Natural killer cell treated with Interleukin-12 subunit alpha and Interleukin-12 subunit beta and Interleukin-15 and Interleukin-18, amount 100 ng/mL, for 72 hours (primary cell): ENCODE data around the gene ASPM. TPM values are rescaled to one million over a fixed set of nuclear protein-coding genes. Genes with fewer than 3 reads are reported as not detected.
"Not testable (repeated sequence)": the region's sequence is repeated elsewhere in the genome, so short reads cannot be mapped to it uniquely, and the experiment has no call there.

Source experiments
- ATAC-seq, 2 donors: fragments of 150-1000 bp; cut with Tn5 transposase in 1 of 2; sonication (Bioruptor Pico), chemical (Tn5 transposase) in 1 of 2; 2 replicates each; pipeline ENCODE4 v1.10.0; 2021
- DNase-seq: peaks from one replicate; pipeline ENCODE4 v3.0.0; 2022; ENCODE audit warnings: low spot score
- H3K27ac Mint-ChIP-seq, 2 donors: 1 replicate in 1 of 2; 2 replicates in 1 of 2; pipeline ENCODE4 v1.8.0; 2022; ENCODE audit warnings: mixed read lengths in 2 of 2, mild to moderate bottlenecking in 1 of 2, moderate library complexity in 1 of 2
- H3K27me3 Mint-ChIP-seq, 2 donors: 1 replicate in 1 of 2; 2 replicates in 1 of 2; pipeline ENCODE4 v1.8.0; 2022; ENCODE audit warnings: mixed read lengths in 2 of 2
- H3K36me3 Mint-ChIP-seq: one replicate; pipeline ENCODE4 v1.8.0; 2022; ENCODE audit warnings: mixed read lengths
- H3K4me1 Mint-ChIP-seq, 2 donors: 1 replicate in 1 of 2; 2 replicates in 1 of 2; pipeline ENCODE4 v1.8.0; 2022; ENCODE audit warnings: low read depth in 2 of 2, mixed read lengths in 2 of 2, mild to moderate bottlenecking in 1 of 2
- H3K4me3 Mint-ChIP-seq: one replicate; pipeline ENCODE4 v1.8.0; 2022; ENCODE audit warnings: mixed read lengths
- H3K9me3 Mint-ChIP-seq: 2 replicates; pipeline ENCODE4 v1.8.0; 2022; ENCODE audit warnings: mixed read lengths
- total RNA-seq, 2 donors: library from RNA; stranded (reverse); gene quantifications; one replicate each; pipeline ENCODE4 v1.2.3, GENCODE V29; 2022

Gene ASPM
- total RNA-seq, 2 donors from 2014 or later: 17.6 to 40.7 TPM

GRCh38 chr1:197127246-197127912, 19.1 kb downstream of the ASPM start:
- no peak overlapping the region for H3K4me3 Mint-ChIP-seq

GRCh38 chr1:197126691-197127090, 19.8 kb downstream of the ASPM start:
- H3K4me1 Mint-ChIP-seq: no peaks in the 10 kb centered on the region
- no peak overlapping the region for H3K4me3 Mint-ChIP-seq
- peaks cover 5% of the 10 kb centered on the region for H3K36me3 Mint-ChIP-seq
- ATAC-seq (no peak), DNase-seq (no peak)
- H3K27me3 Mint-ChIP-seq: no peaks in the 10 kb centered on the region
- no peaks in the 10 kb centered on the region for H3K9me3 Mint-ChIP-seq
- H3K27ac Mint-ChIP-seq: no peak overlapping the region

More at GRCh38 chr1:197127246-197127912, 19.1 kb downstream of the ASPM start:
- no peak for DNase-seq
- Mint-ChIP-seq H3K27me3 (no peaks in the 10 kb centered on the region), H3K36me3 (peaks cover 5% of the 10 kb centered on the region), H3K9me3 (no peaks in the 10 kb centered on the region), H3K4me1 (no peaks in the 10 kb centered on the region), H3K27ac (no peak overlapping the region)
- ATAC-seq: no peak

GRCh38 chr1:197124376-197124775, 22.1 kb downstream of the ASPM start:
- H3K27ac Mint-ChIP-seq: no peak overlapping the region
- H3K4me1 Mint-ChIP-seq: no peaks in the 10 kb centered on the region
- H3K27me3 Mint-ChIP-seq: no peaks in the 10 kb centered on the region
- ATAC-seq (no peak), DNase-seq (no peak)
- no peak overlapping the region for H3K4me3 Mint-ChIP-seq
- H3K9me3 Mint-ChIP-seq: no peaks in the 10 kb centered on the region
- H3K36me3 Mint-ChIP-seq: peaks cover under 1% of the 10 kb centered on the region

GRCh38 chr1:197116156-197116555, 30.3 kb downstream of the ASPM start:
- H3K9me3 Mint-ChIP-seq: no peaks in the 10 kb centered on the region
- H3K4me3 Mint-ChIP-seq: no peak overlapping the region
- no peak overlapping the region for H3K27ac Mint-ChIP-seq

GRCh38 chr1:197106869-197107268, 39.6 kb downstream of the ASPM start:
- ATAC-seq: no peak
- Mint-ChIP-seq H3K4me3 (no peak overlapping the region), H3K36me3 (peaks cover 6% of the 10 kb centered on the region), H3K27ac (no peak overlapping the region), H3K9me3 (no peaks in the 10 kb centered on the region), H3K4me1 (no peaks in the 10 kb centered on the region), H3K27me3 (no peaks in the 10 kb centered on the region)
- DNase-seq: no peak

More at GRCh38 chr1:197116156-197116555, 30.3 kb downstream of the ASPM start:
- H3K4me1 Mint-ChIP-seq: no peaks in the 10 kb centered on the region
- H3K36me3 Mint-ChIP-seq: peaks cover 10% of the 10 kb centered on the region
- ATAC-seq (no peak), DNase-seq (no peak)
- no peaks in the 10 kb centered on the region for H3K27me3 Mint-ChIP-seq

GRCh38 chr1:197103300-197103699, 43.2 kb downstream of the ASPM start:
- DNase-seq: no peak
- Mint-ChIP-seq H3K36me3 (no peaks in the 10 kb centered on the region), H3K4me3 (no peak overlapping the region), H3K27ac (no peak overlapping the region), H3K9me3 (no peaks in the 10 kb centered on the region), H3K27me3 (no peaks in the 10 kb centered on the region), H3K4me1 (no peaks in the 10 kb centered on the region)
- ATAC-seq: no peak

GRCh38 chr1:197101978-197102377, 44.5 kb downstream of the ASPM start:
- Mint-ChIP-seq H3K4me3 (no peak overlapping the region), H3K27ac (no peak overlapping the region), H3K27me3 (no peaks in the 10 kb centered on the region), H3K36me3 (no peaks in the 10 kb centered on the region), H3K4me1 (no peaks in the 10 kb centered on the region), H3K9me3 (no peaks in the 10 kb centered on the region)
- no peak for DNase-seq
- ATAC-seq: no peak

- H3K9me3 Mint-ChIP-seq: no peaks in the 10 kb centered on the region
- no peak overlapping the region for H3K27ac Mint-ChIP-seq
- ATAC-seq (no peak), DNase-seq (no peak)
- H3K36me3 Mint-ChIP-seq: no peaks in the 10 kb centered on the region
- no peaks in the 10 kb centered on the region for H3K4me1 Mint-ChIP-seq
- no peak overlapping the region for H3K4me3 Mint-ChIP-seq
- H3K27me3 Mint-ChIP-seq: no peaks in the 10 kb centered on the region
These were observed 45.8 kb downstream of the ASPM start for GRCh38 chr1:197100677-197101076.

GRCh38 chr1:197099444-197099843, 47.0 kb downstream of the ASPM start:
- H3K9me3 Mint-ChIP-seq: no peaks in the 10 kb centered on the region
- H3K4me3 Mint-ChIP-seq: no peak overlapping the region
- no peaks in the 10 kb centered on the region for H3K27me3 Mint-ChIP-seq
- H3K36me3 Mint-ChIP-seq: no peaks in the 10 kb centered on the region
- ATAC-seq: no peak
- no peak for DNase-seq
- no peak overlapping the region for H3K27ac Mint-ChIP-seq
- no peaks in the 10 kb centered on the region for H3K4me1 Mint-ChIP-seq

- H3K4me1 Mint-ChIP-seq, H3K36me3 Mint-ChIP-seq, ATAC-seq, DNase-seq, H3K27ac Mint-ChIP-seq, H3K4me3 Mint-ChIP-seq, H3K9me3 Mint-ChIP-seq, H3K27me3 Mint-ChIP-seq: not testable (repeated sequence)
These were observed 49.5 kb downstream of the ASPM start for GRCh38 chr1:197096971-197097370.

- Mint-ChIP-seq H3K36me3 (peaks cover 6% of the 10 kb centered on the region), H3K27me3 (no peaks in the 10 kb centered on the region), H3K4me3 (no peak overlapping the region), H3K9me3 (no peaks in the 10 kb centered on the region), H3K4me1 (peaks cover 3 to 5% of the 10 kb centered on the region in 2 donors), H3K27ac (no peak overlapping the region)
- ATAC-seq: no peak
- no peak for DNase-seq
These were observed 50.3 kb downstream of the ASPM start for GRCh38 chr1:197096137-197096536.

GRCh38 chr1:197093226-197093885, 53.1 kb downstream of the ASPM start:
- peaks cover 3 to 5% of the 10 kb centered on the region in 2 donors for H3K4me1 Mint-ChIP-seq
- H3K9me3 Mint-ChIP-seq: no peaks in the 10 kb centered on the region
- no peak for ATAC-seq
- H3K36me3 Mint-ChIP-seq: peaks cover 6% of the 10 kb centered on the region
- no peak overlapping the region for H3K27ac Mint-ChIP-seq
- no peak overlapping the region for H3K4me3 Mint-ChIP-seq
- DNase-seq: no peak
- H3K27me3 Mint-ChIP-seq: no peaks in the 10 kb centered on the region

GRCh38 chr1:197092491-197093023, 53.9 kb downstream of the ASPM start:
- no peak for ATAC-seq
- Mint-ChIP-seq H3K4me1 (peaks cover 3 to 5% of the 10 kb centered on the region in 2 donors), H3K27me3 (no peaks in the 10 kb centered on the region), H3K36me3 (peaks cover 6% of the 10 kb centered on the region), H3K9me3 (no peaks in the 10 kb centered on the region), H3K4me3 (no peak overlapping the region), H3K27ac (no peak overlapping the region)
- no peak for DNase-seq

GRCh38 chr1:197083474-197083873, 63.0 kb downstream of the ASPM start:
- Mint-ChIP-seq H3K9me3 (peaks cover 11% of the 10 kb centered on the region), H3K4me3 (no peak overlapping the region), H3K27me3 (peaks cover 3 to 6% of the 10 kb centered on the region in 2 donors), H3K27ac (no peak overlapping the region), H3K4me1 (no peaks in the 10 kb centered on the region), H3K36me3 (peaks cover 28% of the 10 kb centered on the region)
- no peak for ATAC-seq
- no peak for DNase-seq
